Fibroblast of skin of back (primary cell): ENCODE measurements around the gene DOK6.

ENCODE experiments used
- DNase-seq: peaks from one replicate; pipeline ENCODE4 v3.0.0-alpha.2; 2013

DOK6 gene

GRCh38 chr18:69691008-69691760 lies 290.5 kb downstream of the DOK6 start:
- no peak for DNase-seq

DNA sequence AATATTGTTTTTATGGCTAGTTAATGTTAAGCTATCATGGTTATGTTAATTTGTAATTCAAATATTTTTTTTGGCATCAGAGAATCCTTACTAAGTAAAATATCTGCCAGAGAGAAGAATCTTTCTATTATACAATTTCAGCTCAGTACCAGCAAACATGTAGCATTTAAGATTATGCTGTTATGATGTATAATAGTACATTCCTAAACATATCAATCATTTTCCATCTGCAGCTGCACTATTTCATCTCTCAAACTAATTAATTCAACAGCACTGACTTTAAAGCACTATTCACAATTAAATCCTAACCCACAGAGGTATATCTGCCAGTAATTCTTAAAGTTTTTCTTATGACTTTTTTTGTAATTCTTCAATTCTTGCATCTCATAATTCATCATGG lies 296.4 kb downstream of the DOK6 start:
- DNase-seq, result no peak

GRCh38 chr18:69697689-69698088 lies 297.0 kb downstream of the DOK6 start:
- DNase-seq, result no peak

- DNase-seq, result no peak
Measured at GRCh38 chr18:69701305-69701704, 300.6 kb downstream of the DOK6 start.

DNA sequence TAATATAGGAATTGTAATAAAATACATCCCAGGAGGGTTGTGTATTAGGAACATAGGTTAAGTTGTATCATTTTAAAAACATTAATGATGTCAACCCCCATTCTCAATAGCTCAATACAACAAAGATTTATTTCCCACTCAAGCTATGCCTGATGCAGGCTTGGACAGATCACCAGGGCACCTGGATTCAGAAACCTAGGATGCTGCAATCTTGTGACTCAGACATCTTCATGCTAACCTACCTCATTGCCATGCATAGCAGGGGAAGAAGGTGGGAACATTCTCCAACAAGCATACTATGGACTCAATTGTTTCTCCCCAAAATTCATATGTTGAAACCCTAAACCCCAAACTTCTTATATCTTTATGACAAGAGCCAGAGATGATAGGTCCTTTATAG lies 302.8 kb downstream of the DOK6 start:
- DNase-seq, result no peak

- no peak for DNase-seq
Measured at GRCh38 chr18:69705987-69706386, 305.3 kb downstream of the DOK6 start.

DNA sequence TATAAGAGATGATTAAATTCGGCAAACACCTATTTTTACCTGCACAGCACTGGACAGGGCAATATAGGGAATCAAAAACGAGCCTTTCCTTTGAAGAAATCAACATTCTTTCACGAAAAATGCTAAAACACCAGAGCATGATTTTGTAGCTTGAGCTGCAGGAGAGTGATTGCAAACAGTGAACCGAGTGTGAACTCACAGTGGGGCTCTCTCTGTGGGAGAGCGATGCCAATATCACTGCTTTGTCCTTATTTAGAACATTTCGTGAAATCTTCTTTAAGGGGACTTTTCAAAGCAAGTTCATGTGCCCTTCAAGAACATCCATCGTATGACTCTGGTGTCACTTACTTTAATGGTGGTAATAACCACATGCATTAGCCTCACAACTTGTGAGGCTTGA lies 308.2 kb downstream of the DOK6 start:
- no peak for DNase-seq

GRCh38 chr18:69715191-69715795 lies 314.6 kb downstream of the DOK6 start:
- no peak for DNase-seq

DNA sequence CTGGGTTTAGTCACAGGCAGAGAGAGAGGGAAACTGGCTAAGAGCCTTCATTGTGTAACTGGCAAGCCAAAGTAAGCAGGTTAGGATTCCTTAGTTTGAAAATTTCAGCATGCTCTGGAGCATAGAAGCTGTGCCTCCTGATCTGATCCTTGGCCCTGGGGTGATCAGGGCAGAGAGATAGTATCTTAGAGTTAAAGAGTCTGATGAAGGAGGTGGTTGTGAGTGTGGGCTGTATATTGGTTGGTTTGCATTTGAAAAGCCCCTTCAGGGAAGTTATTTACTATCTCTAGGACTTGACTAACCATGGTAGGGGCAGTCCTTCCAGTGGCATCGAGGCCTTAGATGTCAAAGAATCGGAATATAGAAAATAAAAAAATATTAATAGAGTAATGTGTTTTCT lies 316.9 kb downstream of the DOK6 start:
- DNase-seq, result no peak

DNA sequence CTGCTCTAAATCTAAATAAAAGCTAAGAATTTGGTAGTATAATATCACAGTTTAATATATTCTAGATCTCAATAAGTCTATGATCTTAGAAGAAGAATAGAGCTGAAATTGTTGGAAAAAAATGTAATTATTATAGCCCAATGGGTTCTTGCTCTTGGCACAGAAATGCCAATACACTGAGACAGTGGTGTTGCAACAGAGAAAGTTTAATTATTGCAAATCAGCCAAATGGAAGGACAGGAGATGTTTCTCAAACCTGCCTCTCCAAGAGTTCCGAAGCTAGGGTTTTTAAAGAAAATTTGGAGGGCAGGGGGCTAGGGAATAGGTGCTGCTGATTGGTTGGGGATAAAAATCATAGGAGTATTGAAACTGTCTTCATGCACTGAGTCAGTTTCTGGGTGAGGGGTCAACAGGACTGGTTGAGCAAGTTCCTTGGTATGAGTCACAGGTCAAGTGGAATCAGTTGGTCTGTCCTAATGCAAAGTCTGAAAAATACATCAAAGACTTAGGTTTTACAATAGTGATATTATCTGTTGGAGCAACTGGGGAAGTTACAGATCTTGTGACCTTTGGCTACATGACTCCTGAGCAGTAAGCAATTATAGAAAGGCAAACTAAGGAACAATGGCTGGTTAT lies 318.3 kb downstream of the DOK6 start:
- no peak for DNase-seq

DNA sequence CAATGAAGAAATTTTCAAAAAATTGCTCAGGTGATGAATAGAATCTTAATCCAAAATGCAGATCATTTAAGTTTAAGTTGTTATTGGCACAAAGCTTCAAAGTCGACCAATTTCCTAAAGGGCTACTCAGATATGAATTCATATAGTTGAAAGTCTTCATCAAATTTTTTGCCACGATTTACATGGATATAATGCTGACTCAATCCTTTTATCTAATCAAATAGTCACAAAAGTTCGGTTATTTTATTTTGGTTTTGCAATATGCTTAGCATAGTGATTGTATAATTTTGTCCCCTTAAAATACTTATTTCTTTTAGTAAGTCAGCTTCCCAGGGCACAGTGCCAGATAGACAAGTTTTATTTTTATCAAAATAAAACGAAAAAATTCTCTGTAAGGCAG lies 319.7 kb downstream of the DOK6 start:
- no peak for DNase-seq

GRCh38 chr18:69723434-69723833 lies 322.7 kb downstream of the DOK6 start:
- no peak for DNase-seq

GRCh38 chr18:69725009-69725408 lies 324.3 kb downstream of the DOK6 start:
- no peak for DNase-seq

DNA sequence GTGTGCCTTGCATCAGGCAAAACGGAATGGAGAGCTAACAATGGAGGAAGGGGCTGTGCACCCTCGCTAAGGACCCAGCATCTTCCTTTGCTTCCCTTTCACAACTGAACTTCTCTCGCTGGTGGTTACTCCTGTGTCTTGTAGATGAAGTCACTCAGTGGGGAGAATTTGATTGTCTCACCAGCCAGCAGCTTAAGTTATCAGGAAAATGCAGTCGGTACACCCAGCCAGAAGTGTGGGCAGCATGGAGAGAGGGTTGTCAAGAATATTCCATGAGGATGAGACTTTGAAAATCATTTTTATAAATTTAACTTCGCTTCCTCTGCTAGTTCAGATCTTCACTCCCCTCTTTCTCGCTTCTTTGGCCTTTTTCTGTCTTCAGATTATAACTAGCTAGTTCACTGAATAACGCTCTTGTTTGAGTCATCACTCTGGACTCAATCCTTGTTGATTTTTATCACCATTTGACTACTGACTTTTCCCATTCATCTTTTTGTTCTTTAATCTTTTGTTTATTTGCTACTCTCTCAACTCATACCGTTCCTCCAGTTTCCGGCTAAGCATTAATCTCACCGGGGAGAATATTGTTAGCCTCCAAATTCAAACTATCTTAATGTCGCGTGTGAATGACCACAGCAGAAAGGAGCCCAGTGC lies 325.3 kb downstream of the DOK6 start:
- DNase-seq, result no peak

DNA sequence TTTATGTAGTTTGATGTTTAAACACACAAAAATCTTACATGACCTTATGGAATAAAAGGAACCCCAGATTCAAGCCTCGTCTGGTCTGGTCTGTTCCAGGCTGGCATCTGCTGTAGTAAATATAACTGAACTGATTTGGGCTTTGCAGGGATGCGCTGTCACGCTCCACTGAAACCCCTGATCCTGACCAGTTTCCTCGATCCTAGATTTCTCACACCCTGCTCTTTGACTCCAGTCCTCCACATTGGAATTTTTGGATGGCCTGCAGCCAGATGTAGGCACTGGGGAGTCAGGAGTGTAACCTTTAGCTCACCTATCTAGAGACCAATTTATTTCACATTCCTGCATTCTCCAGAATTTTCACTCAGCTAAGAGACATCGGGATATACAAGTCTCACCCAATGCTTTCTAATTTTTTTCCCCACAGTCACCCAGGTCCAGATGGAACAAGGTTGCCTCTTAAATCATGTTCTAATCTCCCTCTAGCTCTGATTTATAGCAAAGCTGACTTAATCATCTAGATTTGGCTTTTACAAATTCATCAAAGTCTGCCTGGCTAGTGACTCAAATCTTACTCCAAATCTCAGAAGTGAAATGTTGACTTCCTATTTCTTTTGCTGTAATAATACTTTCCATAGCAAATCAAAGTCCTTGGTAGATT lies 327.4 kb downstream of the DOK6 start:
- no peak for DNase-seq

- DNase-seq, result no peak
Measured at GRCh38 chr18:69730664-69731063, 330.0 kb downstream of the DOK6 start.

DNA sequence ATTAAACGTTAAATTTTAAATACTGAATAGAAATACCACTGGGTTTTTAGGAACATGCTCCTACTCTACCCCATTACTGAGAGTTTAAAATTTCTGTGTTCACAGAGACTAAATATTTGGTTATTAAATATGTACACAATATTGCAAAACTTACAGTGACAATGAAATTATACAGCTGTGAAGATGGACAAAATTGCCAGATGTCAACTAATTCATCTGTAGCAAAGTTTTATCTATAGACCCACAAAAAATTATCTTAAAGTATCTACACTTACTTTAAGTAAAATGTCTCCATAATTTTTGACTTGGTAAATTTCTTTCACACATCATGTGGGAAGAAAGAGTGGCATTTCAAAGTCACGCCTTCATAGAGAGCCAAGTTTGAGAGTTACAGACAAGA lies 333.8 kb downstream of the DOK6 start:
- DNase-seq, result no peak

DNA sequence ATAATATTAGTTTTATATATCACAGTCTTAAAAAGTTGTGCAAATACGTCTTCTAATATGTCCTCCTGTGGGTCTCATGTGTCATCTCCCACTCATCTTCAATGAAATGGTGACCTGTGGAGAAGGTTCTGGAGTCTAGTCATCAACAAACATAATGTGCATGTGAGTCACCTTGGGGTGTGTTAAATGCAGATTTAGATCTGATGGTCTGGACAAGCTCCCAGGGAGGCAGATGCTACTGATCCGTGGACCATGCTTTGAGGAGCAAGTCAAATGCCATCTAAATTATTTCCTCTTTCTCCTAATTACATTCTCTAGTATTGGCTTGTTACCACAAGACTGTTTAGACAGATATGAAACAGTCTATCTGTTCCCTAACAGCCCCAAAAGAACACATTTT lies 336.0 kb downstream of the DOK6 start:
- no peak for DNase-seq

DNA sequence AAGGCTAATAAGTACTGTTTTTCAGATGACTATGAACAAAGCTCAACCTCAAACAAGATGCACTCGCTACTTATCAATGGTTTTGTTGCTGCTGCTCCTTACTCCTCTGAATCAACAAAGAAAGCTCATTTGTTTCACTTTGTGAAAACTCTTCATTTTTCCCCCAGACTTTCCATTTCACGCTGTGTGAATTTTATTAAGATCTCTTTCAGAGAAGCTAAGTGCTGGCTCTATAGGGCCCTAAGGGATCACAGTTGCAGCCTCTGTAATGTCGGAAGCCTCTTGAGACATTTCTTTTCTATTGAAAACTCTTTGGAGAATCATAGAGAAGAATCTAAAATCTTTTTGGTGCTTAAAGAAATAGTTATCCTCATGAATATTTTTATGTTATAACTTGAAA lies 337.2 kb downstream of the DOK6 start:
- DNase-seq, result no peak

DNA sequence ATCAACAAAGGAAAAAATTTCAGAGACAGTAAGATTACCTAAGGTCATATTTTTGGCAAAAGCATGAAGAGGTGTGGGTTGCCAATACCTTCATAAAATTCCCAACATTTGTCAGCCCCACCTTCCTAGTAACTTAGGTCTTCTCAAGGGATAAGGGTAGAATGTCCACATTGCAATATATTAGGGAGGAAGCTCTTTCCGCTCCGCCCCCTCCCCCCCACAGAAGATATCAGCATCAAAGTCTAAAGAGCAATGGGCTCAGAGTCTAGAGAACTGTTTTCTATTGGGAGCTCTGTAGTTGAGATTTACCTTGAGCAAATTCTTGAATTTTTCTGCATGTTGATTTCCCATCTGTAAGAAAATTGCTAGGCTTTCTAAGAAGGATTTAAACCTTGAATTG lies 346.7 kb downstream of the DOK6 start:
- DNase-seq, result no peak

DNA sequence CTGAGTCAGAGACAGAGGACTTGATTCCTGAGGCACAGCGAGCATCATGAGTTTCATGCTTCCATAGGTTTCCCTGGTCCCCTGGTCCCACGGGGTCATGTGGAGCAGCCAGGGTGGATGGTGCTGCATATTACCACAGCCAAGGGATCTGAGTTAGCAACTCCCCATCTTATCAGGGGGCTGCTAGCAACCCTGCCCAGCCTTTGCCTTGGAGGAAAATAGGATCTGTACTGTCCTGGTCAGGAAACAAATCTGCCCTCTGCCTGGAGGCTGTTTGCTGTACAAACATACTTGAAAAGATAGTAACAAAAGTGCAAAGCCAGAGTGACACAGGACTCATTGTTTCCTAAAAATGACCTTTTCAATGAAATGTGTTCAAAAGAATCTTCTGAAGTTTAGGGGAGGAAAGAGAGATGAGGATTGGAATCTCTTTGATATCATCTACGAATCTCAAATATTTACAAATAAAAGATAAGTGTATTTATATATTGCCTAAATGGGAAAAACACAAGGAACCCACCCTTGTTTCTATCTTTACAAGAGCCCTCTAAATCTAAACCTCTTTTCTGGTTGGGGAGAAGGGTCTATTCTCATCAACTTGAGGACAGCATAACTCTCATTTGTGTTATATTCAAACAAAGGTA lies 352.2 kb downstream of the DOK6 start:
- DNase-seq, result no peak

DNA sequence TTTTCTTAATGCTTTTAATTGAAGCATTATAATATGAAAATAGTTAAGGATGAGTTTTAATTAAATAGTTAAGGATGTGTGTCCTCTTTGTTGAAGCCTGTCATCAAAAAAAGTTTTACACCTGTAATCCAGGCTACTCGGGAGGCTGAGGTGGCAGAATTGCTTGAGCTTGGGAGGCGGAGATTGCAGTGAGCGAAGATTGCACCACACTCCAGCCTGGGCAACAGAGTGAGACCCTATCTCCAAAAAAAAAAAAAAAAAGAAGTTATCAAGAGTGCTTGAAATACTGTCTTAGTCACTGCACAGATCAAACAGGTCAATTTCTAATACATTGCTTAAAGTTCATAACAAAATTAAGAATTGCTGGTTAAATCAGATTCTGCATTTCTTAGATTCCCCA lies 353.4 kb downstream of the DOK6 start:
- no peak for DNase-seq

- no peak for DNase-seq
Measured at GRCh38 chr18:69755041-69755440, 354.4 kb downstream of the DOK6 start.
